A549 (cell line): ENCODE results near the gene PATJ. TPM values are rescaled to one million over a fixed set of nuclear protein-coding genes. Genes with fewer than 3 reads are reported as not detected.

Source experiments
- ATAC-seq, 2 experiments: fragments of 200-7000 bp in 1 of 2; fragments of >200 bp in 1 of 2; cut with Nextera tagmentation in 1 of 2; cut with Tn5 transposase in 1 of 2; 3 replicates each; pipeline versions ENCODE4 v1.8.0 to v1.9.1; 2018 to 2020; ENCODE audit warnings: mild to moderate bottlenecking in 1 of 2, moderate library complexity in 1 of 2
- CTCF ChIA-PET: fragments of 300-600 bp; sonication (Branson Sonifier 250); formaldehyde crosslinking; extraction: SDS; loops from one replicate; lab custom pipeline; 2021; ENCODE audit warnings: antibody characterized with exemption, inconsistent platforms; lab: Yijun Ruan, JAX
- POLR2A ChIA-PET: fragments of 350-600 bp; formaldehyde crosslinking; extraction: SDS; loops from one replicate; lab custom pipeline; 2021; ENCODE audit warnings: antibody characterized with exemption, inconsistent platforms; lab: Yijun Ruan, JAX
- DNase-seq, 2 experiments: peaks; one replicate each; pipeline versions ENCODE4 v3.0.0 to v3.0.0-alpha.2; 2011 to 2016; ENCODE audit warnings: low read depth in 1 of 2, low spot score in 1 of 2
- FAIRE-seq: peaks from 2 replicates; lab custom pipeline; 2011; peaks lifted over from hg19 to GRCh38; lab: Jason Lieb, UNC
- H3K27ac ChIP-seq, 2 experiments: fragments of >200 bp; sonication (Bioruptor Twin); formaldehyde crosslinking; 3 replicates each; pipeline ENCODE4 v1.5.1; 2016 to 2017
- H3K4me1 ChIP-seq: fragments of >200 bp; sonication (Bioruptor Twin); formaldehyde crosslinking; 3 replicates; pipeline ENCODE4 v1.6.1; 2016
- H3K4me2 ChIP-seq: fragments of >200 bp; sonication (Bioruptor Twin); formaldehyde crosslinking; 3 replicates; pipeline ENCODE4 v1.6.1; 2016
- H3K4me3 ChIP-seq: fragments of >200 bp; sonication (Bioruptor Twin); formaldehyde crosslinking; 3 replicates; pipeline ENCODE4 v1.5.1; 2016
- H3K9me3 ChIP-seq: fragments of >200 bp; sonication (Bioruptor Twin); formaldehyde crosslinking; 3 replicates; pipeline ENCODE4 v1.6.1; 2016
- JUNB ChIP-seq: fragments of >200 bp; sonication (Bioruptor Twin); formaldehyde crosslinking; IDR thresholded peaks from 2 replicates; pipeline ENCODE4 v1.6.1; 2016
- TP53 ChIP-seq: fragments of 250-450 bp; sonication (Bioruptor Pico); IDR thresholded peaks from 2 replicates; pipeline ENCODE4 v1.5.0; 2021; ENCODE audit warnings: mild to moderate bottlenecking, moderate library complexity
- WGBS: methylation state at CpG from one replicate; pipeline ENCODE4 v1.1.6; 2017; ENCODE audit errors: missing lambda C conversion rate; 5-methylcytosine and 5-hydroxymethylcytosine counted together
- polyA plus RNA-seq, 4 experiments: library from polyadenylated mRNA; depleted of rRNA in 3 of 4; stranded (reverse); fragments of >200 nt; fragmentation: RNase III in 1 of 4; extraction: RNeasy Plus Mini Kit Qiagen cat#74134 plus additional on column Dnase treatment in 1 of 4; gene quantifications; 2 replicates in 3 of 4; 3 replicates in 1 of 4; pipeline ENCODE4 v1.2.3, GENCODE V29; 2011 to 2017
- small RNA-seq, 6 experiments: library from RNA; depleted of rRNA; stranded (forward); fragments of <200 nt; gene quantifications; one replicate each; pipeline ENCODE3, GENCODE V24; 2012
- TF ChIP-seq, protein P1 (sequence below): fragments of 250-450 bp; sonication (Bioruptor Pico); IDR thresholded peaks from 2 replicates; pipeline ENCODE4 v1.5.0; 2020; ENCODE audit warnings: low read depth, mild to moderate bottlenecking, moderate library complexity
- TF ChIP-seq, protein P2 (sequence below): fragments of >200 bp; sonication (Bioruptor Twin); formaldehyde crosslinking; IDR thresholded peaks from 2 replicates; pipeline ENCODE4 v1.6.1; 2016

Gene PATJ
- polyA plus RNA-seq, 2 of the 4 experiments (the other 2 are of a cell fraction): 6.0 to 14.7 TPM

DNA sequence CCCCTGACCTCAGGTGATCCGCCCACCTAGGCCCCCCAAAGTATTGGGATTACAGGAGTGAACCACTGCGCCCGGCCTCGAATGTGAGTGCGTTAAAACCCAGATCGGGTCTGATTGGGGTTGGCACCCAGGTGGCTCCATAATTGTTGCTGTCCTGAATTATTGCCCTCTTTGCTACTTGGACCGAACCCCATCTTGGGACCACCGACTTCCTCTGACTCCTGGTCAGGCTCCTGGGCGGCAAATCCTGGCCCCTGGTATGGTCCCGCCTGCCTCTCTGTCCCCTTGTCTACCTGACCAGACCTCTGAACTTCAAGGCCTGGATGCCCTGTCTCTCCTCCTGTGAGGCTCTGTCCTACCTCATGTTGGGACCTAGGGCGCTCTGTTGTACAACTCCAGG, 485.2 kb downstream of the PATJ start:
- H3K4me2 ChIP-seq: no peak overlapping the region
- FAIRE-seq (no peak), ATAC-seq (no peak), DNase-seq (no peak)
- no peaks in the 10 kb centered on the region for H3K9me3 ChIP-seq
- 55% methylated on average over 4 of the region's 11 CpGs for WGBS
- H3K4me1 ChIP-seq: peaks cover 25% of the 10 kb centered on the region
- ChIA-PET POLR2A (no interaction called here), CTCF (interaction anchor here (0.7 to 2.1 kb wide), 3 partner anchors 52 to 164 kb away, joined by 3 to 6 read pairs (median 3); no protein-coding TSS in a partner anchor)
- TF ChIP-seq, protein P1, sequence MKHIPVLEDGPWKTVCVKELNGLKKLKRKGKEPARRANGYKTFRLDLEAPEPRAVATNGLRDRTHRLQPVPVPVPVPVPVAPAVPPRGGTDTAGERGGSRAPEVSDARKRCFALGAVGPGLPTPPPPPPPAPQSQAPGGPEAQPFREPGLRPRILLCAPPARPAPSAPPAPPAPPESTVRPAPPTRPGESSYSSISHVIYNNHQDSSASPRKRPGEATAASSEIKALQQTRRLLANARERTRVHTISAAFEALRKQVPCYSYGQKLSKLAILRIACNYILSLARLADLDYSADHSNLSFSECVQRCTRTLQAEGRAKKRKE: no peak
- TF ChIP-seq JUNB: no peak
- TF ChIP-seq, protein P2, sequence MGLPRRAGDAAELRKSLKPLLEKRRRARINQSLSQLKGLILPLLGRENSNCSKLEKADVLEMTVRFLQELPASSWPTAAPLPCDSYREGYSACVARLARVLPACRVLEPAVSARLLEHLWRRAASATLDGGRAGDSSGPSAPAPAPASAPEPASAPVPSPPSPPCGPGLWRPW: no peak
- no peak for TF ChIP-seq TP53 (CRISPR knock-in tag)
- H3K4me3 ChIP-seq: no peak overlapping the region
- no peak overlapping the region for H3K27ac ChIP-seq

Small RNAs within 50 kb of the gene (small RNA-seq; reads per million reads assigned to genes)
- gene LAMTOR5P1: 0 reads per million in 6 experiments
- gene MIR3116-1: 0 reads per million in 6 experiments
- 0 reads per million in 6 experiments for gene RN7SL180P
- 0 reads per million in 6 experiments for gene RNU6-1177P
- gene RNU6-414P: 0 reads per million in 6 experiments

Other genes with a start within 250 kb of the PATJ start
- gene TM2D1, start 17.3 kb upstream of the PATJ start, polyA plus RNA-seq (2011; rRNA removed): 42.9 and 54.2 TPM in 2 replicates
- 29.2 to 35.6 TPM (median 32.4 TPM) in 3 replicates for gene TM2D1, start 17.3 kb upstream of the PATJ start, polyA plus RNA-seq (2017; fragmentation: RNase III; extraction: RNeasy Plus Mini Kit Qiagen cat#74134 plus additional on column Dnase treatment)